Osteoblast (primary cell): ENCODE results near the gene RMI2. TPM values are rescaled to one million over a fixed set of nuclear protein-coding genes. Genes with fewer than 3 reads are reported as not detected.
A peak's percentile ranks its signal among the peaks of the same experiment; 100 is the strongest.

Source experiments
- DNase-seq: peaks from one replicate; pipeline ENCODE4 v3.0.0; 2011; ENCODE audit warnings: low spot score, mixed read lengths; ENCODE audit not compliant: insufficient read length; ENCODE audit errors: missing footprints
- H2AFZ ChIP-seq: 2 replicates; pipeline ENCODE4 v1.6.0; 2011; ENCODE audit warnings: mild to moderate bottlenecking, low read length
- H3K27ac ChIP-seq: 2 replicates; pipeline ENCODE4 v1.5.1; 2011; ENCODE audit warnings: mild to moderate bottlenecking, low read depth, low read length, moderate library complexity
- H3K27me3 ChIP-seq: 2 replicates; pipeline ENCODE4 v1.6.0; 2012; ENCODE audit warnings: mild to moderate bottlenecking, control low read depth, inconsistent platforms, low read length, moderate library complexity; ENCODE audit not compliant: insufficient read depth
- H3K36me3 ChIP-seq: 2 replicates; pipeline ENCODE4 v1.5.1; 2011; ENCODE audit warnings: mild to moderate bottlenecking, low read length, control low read depth, moderate library complexity; ENCODE audit not compliant: insufficient read depth
- H3K4me1 ChIP-seq: 2 replicates; pipeline ENCODE4 v1.5.1; 2011; ENCODE audit warnings: mild to moderate bottlenecking, low read length, control low read depth, moderate library complexity; ENCODE audit not compliant: insufficient read depth
- H3K4me2 ChIP-seq: 2 replicates; pipeline ENCODE4 v1.6.0; 2011; ENCODE audit warnings: mild to moderate bottlenecking, low read length; ENCODE audit not compliant: insufficient read depth
- H3K4me3 ChIP-seq: fragments of 200-600 bp; sonication (generic); 3 replicates; pipeline ENCODE4 v1.5.1; 2012; ENCODE audit warnings: mild to moderate bottlenecking, low read length, inconsistent platforms; ENCODE audit not compliant: insufficient read depth
- H3K79me2 ChIP-seq: 2 replicates; pipeline ENCODE4 v1.6.0; 2012; ENCODE audit warnings: mild to moderate bottlenecking, low read length, control low read depth, inconsistent platforms; ENCODE audit not compliant: insufficient read depth
- H3K9me3 ChIP-seq: 2 replicates; pipeline ENCODE4 v1.5.1; 2011; ENCODE audit warnings: low read depth, low read length, control low read depth
- H4K20me1 ChIP-seq: 2 replicates; pipeline ENCODE4 v1.6.0; 2012; ENCODE audit warnings: mild to moderate bottlenecking, low read length, control low read depth; ENCODE audit not compliant: insufficient read depth
- total RNA-seq: library from RNA; depleted of rRNA; stranded (reverse); fragments of >200 nt; gene quantifications from 2 replicates; pipeline ENCODE4 v1.2.3, GENCODE V29; 2012
- TF ChIP-seq, protein P1 (sequence below): IDR thresholded peaks from 2 replicates; pipeline ENCODE4 v1.5.1; 2011; ENCODE audit warnings: mild to moderate bottlenecking, low read depth, low read length, moderate library complexity; ENCODE audit errors: extremely low read depth

The RMI2 gene
- total RNA-seq, 1 donor = 1.4 TPM

DNA sequence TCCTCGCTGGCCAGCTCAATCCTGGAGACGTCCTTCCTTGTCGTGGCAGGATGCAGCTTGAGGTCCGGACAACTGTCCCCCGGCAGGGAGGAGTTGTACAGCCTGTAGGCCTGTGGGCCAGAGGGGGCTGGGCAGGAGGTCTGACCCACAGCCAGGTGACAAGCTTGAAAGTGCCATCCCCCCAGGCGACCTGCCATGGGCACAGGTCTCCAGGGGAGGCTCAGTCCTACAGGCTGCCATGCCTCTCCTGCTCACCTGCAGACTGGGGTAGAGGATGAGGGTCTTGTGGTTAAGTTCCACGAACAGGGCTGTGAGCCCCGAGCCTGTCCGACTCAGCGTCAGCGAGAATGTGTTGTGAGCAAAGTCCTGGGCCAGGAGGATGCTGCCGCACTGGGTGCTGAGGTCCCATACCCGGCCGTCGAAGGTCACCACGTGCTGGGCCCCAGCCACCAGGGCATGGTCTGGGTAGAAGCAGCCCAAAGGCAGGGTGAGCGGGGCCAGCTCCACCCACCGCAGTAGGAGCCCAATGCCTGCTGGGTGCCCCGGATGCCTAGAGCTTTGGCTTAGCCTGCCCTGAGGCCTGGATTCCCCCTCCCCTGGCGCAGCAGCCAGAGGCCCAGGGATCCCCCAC, 39.8 kb downstream of the RMI2 start:
- Histone ChIP-seq H3K27ac (no peak overlapping the region), H3K4me2 (no peak overlapping the region), H3K27me3 (no peaks in the 10 kb centered on the region), H3K4me1 (peaks cover 8% of the 10 kb centered on the region), H3K36me3 (no peaks in the 10 kb centered on the region), H3K9me3 (no peaks in the 10 kb centered on the region), H4K20me1 (no peaks in the 10 kb centered on the region), H3K4me3 (no peak overlapping the region), H2AFZ (no peak overlapping the region), H3K79me2 (no peaks in the 10 kb centered on the region)
- DNase-seq = peak; percentile 76
- TF ChIP-seq, protein P1, sequence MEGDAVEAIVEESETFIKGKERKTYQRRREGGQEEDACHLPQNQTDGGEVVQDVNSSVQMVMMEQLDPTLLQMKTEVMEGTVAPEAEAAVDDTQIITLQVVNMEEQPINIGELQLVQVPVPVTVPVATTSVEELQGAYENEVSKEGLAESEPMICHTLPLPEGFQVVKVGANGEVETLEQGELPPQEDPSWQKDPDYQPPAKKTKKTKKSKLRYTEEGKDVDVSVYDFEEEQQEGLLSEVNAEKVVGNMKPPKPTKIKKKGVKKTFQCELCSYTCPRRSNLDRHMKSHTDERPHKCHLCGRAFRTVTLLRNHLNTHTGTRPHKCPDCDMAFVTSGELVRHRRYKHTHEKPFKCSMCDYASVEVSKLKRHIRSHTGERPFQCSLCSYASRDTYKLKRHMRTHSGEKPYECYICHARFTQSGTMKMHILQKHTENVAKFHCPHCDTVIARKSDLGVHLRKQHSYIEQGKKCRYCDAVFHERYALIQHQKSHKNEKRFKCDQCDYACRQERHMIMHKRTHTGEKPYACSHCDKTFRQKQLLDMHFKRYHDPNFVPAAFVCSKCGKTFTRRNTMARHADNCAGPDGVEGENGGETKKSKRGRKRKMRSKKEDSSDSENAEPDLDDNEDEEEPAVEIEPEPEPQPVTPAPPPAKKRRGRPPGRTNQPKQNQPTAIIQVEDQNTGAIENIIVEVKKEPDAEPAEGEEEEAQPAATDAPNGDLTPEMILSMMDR = no peak

- TF ChIP-seq, protein P1 = no peak
- H3K27ac ChIP-seq = no peak overlapping the region
- H3K27me3 ChIP-seq = no peaks in the 10 kb centered on the region
- no peak overlapping the region for H3K4me2 ChIP-seq
- H3K4me3 ChIP-seq = no peak overlapping the region
- H3K9me3 ChIP-seq = no peaks in the 10 kb centered on the region
- H3K36me3 ChIP-seq = no peaks in the 10 kb centered on the region
- peak; percentile 37 for DNase-seq
- H4K20me1 ChIP-seq = no peaks in the 10 kb centered on the region
- H2AFZ ChIP-seq = no peak overlapping the region
- no peaks in the 10 kb centered on the region for H3K79me2 ChIP-seq
- peaks cover 8% of the 10 kb centered on the region for H3K4me1 ChIP-seq
Observed at GRCh38 chr16:11386054-11386680, 40.9 kb downstream of the RMI2 start.

DNA sequence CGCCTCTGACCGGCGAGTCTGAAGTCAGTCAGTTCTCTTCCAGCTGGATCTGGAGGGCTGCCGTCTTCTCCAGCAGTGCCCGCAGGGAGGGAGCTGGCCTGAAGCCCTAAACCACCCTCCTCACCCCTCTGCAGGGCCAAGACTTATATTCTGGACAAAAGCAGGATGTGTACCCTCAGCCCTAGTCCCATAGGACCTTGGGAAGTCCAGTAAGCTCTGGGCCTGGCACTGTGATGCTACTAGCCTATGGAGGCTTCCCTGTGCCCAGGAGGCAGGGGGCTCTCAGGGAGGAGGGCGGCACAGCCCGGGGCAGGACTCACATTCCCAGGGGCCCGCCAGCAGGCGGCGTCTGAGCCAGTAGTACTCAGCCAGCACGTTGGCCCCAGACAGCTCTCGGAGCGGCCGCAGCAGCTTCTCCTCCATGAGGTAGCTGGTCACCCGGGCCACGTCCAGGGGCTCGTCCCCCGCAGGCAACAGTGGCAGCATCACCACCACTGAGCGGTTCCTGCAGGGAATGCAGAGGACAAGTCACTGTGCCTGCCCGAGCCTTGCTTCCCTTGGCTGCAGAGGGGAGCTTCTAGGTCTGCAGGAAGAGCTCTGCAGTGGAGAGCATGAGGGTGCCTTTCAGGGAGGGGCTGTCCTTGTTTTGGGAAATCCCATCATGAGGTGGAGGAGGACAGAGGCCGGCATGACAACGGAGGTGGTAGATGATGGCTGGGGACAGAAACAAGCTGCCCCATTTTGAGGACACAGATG, 41.7 kb downstream of the RMI2 start:
- Histone ChIP-seq H3K27me3 (no peaks in the 10 kb centered on the region), H3K4me3 (peak overlapping the region; percentile 40), H3K9me3 (no peaks in the 10 kb centered on the region), H2AFZ (peak overlapping the region; percentile 77), H3K79me2 (no peaks in the 10 kb centered on the region), H3K4me2 (peak overlapping the region; percentile 55), H3K27ac (no peak overlapping the region), H3K4me1 (peaks cover 8% of the 10 kb centered on the region), H4K20me1 (no peaks in the 10 kb centered on the region), H3K36me3 (no peaks in the 10 kb centered on the region)
- peak; percentile 98 for DNase-seq
- TF ChIP-seq, protein P1 = peak; percentile 69

GRCh38 chr16:11389083-11389482, 43.8 kb downstream of the RMI2 start:
- H3K4me2 ChIP-seq = no peak overlapping the region
- TF ChIP-seq, protein P1 = no peak
- H3K36me3 ChIP-seq = no peaks in the 10 kb centered on the region
- no peak overlapping the region for H2AFZ ChIP-seq
- H3K27ac ChIP-seq = no peak overlapping the region
- H3K79me2 ChIP-seq = no peaks in the 10 kb centered on the region
- H3K27me3 ChIP-seq = no peaks in the 10 kb centered on the region
- H3K9me3 ChIP-seq = no peaks in the 10 kb centered on the region
- peak; percentile 88 for DNase-seq
- H3K4me3 ChIP-seq = no peak overlapping the region
- H4K20me1 ChIP-seq = no peaks in the 10 kb centered on the region
- H3K4me1 ChIP-seq = peaks cover 8% of the 10 kb centered on the region
